Measurements from ENCODE around the gene EYS.

DNA sequence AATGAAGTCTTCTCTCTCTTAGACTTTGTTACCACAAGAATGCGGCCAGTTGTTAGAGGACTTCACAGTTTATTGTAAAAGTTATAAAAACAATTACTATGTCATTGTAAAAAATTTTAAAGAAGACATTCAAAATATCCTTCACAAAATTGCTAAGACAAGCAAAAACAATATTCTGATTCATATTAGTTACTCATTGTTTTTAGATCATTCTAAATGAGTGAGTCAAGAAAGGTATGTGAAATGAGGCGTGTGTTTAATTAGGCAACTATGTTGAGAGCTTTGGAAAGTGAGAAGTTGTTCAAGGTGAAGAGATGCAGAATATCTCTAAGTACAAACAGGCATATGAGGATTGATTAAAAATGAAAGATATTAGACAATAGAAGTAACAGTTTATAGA, 875.3 kb downstream of the EYS start:
- TF ChIP-seq, protein P1, sequence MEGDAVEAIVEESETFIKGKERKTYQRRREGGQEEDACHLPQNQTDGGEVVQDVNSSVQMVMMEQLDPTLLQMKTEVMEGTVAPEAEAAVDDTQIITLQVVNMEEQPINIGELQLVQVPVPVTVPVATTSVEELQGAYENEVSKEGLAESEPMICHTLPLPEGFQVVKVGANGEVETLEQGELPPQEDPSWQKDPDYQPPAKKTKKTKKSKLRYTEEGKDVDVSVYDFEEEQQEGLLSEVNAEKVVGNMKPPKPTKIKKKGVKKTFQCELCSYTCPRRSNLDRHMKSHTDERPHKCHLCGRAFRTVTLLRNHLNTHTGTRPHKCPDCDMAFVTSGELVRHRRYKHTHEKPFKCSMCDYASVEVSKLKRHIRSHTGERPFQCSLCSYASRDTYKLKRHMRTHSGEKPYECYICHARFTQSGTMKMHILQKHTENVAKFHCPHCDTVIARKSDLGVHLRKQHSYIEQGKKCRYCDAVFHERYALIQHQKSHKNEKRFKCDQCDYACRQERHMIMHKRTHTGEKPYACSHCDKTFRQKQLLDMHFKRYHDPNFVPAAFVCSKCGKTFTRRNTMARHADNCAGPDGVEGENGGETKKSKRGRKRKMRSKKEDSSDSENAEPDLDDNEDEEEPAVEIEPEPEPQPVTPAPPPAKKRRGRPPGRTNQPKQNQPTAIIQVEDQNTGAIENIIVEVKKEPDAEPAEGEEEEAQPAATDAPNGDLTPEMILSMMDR (conservative IDR thresholded peaks at IDR 0.05): no peak
- TF ChIP-seq ZFX (IDR thresholded peaks at IDR 0.05): no peak

All from C4-2B (cell line).